Naive B cell (primary cell): ENCODE data around the gene PVR. TPM values are rescaled to one million over a fixed set of nuclear protein-coding genes. Genes with fewer than 3 reads are reported as not detected.
"Not testable (repeated sequence)": the region's sequence is repeated elsewhere in the genome, so short reads cannot be mapped to it uniquely, and the experiment has no call there.

Experiments used
- ATAC-seq, 2 donors: fragments of 150-1000 bp; cut with Tn5 transposase; 2 replicates each; pipeline ENCODE4 v1.10.0; 2021; ENCODE audit warnings: low read depth in 2 of 2, mild to moderate bottlenecking in 2 of 2, moderate library complexity in 2 of 2
- DNase-seq: peaks from one replicate; pipeline ENCODE4 v3.0.0; 2022
- H3K27ac Mint-ChIP-seq, 6 donors: one replicate each; pipeline ENCODE4 v1.8.0; 2020 to 2022; ENCODE audit warnings: mild to moderate bottlenecking in 6 of 6, mixed read lengths in 6 of 6, moderate library complexity in 5 of 6, inconsistent platforms in 2 of 6
- H3K27me3 Mint-ChIP-seq, 3 donors: one replicate each; pipeline ENCODE4 v1.8.0; 2021 to 2022; ENCODE audit warnings: mixed read lengths in 3 of 3, mild to moderate bottlenecking in 1 of 3
- H3K36me3 Mint-ChIP-seq, 2 donors: one replicate each; pipeline ENCODE4 v1.8.0; 2020 to 2022; ENCODE audit warnings: mixed read lengths in 2 of 2, inconsistent platforms in 1 of 2, mild to moderate bottlenecking in 1 of 2
- H3K4me1 Mint-ChIP-seq, 3 donors: one replicate each; pipeline ENCODE4 v1.8.0; 2020 to 2022; ENCODE audit warnings: mixed read lengths in 3 of 3, inconsistent platforms in 1 of 3, mild to moderate bottlenecking in 1 of 3, moderate library complexity in 1 of 3
- H3K4me3 Mint-ChIP-seq, 8 donors: one replicate each; pipeline ENCODE4 v1.8.0; 2020 to 2022; ENCODE audit warnings: mild to moderate bottlenecking in 8 of 8, mixed read lengths in 8 of 8, moderate library complexity in 8 of 8, inconsistent platforms in 2 of 8
- H3K9me3 Mint-ChIP-seq, 7 donors: one replicate each; pipeline ENCODE4 v1.8.0; 2020 to 2022; ENCODE audit warnings: mixed read lengths in 7 of 7, mild to moderate bottlenecking in 5 of 7, inconsistent platforms in 2 of 7, moderate library complexity in 1 of 7
- polyA plus RNA-seq, 6 donors: library from polyadenylated mRNA; unstranded; fragments of 300-500 nt; fragmentation: Illumina TruSeq; gene quantifications; one replicate each; pipeline ENCODE4 v1.2.3, GENCODE V29; 2021; ENCODE audit warnings: low read depth in 6 of 6

The PVR gene
- polyA plus RNA-seq, 6 donors from 2014 or later, result not detected

DNA sequence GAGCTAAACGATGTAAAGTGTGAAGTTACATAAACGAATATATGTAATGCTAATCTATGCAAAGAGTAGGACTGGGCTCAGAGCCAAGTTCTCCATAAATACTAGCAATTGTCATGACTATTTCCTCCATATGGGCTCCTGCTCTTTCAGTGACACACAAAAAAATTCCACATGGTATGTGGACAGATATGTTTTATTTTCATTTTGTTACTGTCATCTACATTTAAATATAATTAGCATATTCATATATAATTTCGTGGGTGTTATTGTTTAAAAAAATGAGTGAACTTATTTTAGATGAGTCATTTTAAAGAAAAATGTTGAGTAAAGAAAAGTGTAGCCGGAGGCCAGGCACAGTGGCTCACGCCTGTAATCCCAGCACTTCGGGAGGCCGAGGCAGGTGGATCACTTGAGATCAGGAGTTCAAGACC lies 35.3 kb upstream of the PVR start:
- ATAC-seq (no peak), DNase-seq (no peak)
- Mint-ChIP-seq H3K27ac (no peak overlapping the region), H3K4me1 (peaks cover 13 to 15% (median 14%) of the 10 kb centered on the region in 3 donors), H3K27me3 (peaks cover 9 to 36% (median 17%) of the 10 kb centered on the region in 3 donors), H3K9me3 (peaks cover 0 to 2% (median 0%) of the 10 kb centered on the region in 7 donors), H3K36me3 (no peaks in the 10 kb centered on the region), H3K4me3 (no peak overlapping the region)

DNA sequence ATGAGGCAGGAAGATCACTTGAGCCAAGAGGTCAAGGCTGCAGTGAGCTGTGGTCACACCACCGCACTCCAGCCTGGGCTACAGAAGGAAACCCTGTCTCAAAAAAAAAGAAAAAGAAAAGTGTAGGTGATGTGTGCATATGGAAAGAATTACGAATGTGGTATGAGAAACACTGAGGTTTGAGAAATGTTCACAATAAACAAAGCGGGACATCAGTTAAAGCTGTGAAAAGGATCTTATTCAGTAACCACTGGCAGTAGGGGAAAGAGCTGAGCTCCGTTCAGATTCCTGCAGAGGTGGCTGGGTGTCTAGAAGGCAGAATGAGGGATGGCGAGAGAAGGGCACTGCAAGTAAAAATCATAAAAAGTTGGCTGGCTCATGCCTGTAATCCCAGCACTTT lies 34.5 kb upstream of the PVR start:
- no peak overlapping the region for H3K27ac Mint-ChIP-seq
- H3K4me3 Mint-ChIP-seq, result no peak overlapping the region
- DNase-seq (no peak), ATAC-seq (no peak)
- peaks cover 0 to 2% (median 0%) of the 10 kb centered on the region in 7 donors for H3K9me3 Mint-ChIP-seq
- H3K27me3 Mint-ChIP-seq, result peaks cover 8 to 31% (median 16%) of the 10 kb centered on the region in 3 donors
- H3K4me1 Mint-ChIP-seq, result peaks cover 13 to 15% (median 14%) of the 10 kb centered on the region in 3 donors
- no peaks in the 10 kb centered on the region for H3K36me3 Mint-ChIP-seq

DNA sequence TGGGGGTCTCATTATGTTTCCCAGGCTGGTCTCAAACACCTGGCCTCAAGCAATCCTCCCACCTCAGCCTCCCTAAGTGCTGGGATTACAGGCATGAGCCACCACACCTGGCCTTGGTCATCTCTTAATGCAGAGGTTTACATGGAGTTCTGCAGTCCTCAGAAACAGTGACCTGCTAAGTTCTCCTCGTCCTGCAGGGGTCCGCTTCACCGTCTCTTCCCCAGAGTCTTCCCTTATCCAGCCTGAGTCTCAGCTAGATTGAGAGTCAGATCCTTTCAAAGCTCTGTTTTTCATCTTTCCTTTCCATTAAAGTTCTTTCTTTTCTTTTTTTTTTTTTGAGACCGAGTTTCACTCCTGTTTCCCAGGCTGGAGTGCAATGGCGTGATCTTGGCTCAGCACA lies 33.2 kb upstream of the PVR start:
- not testable (repeated sequence) for DNase-seq, H3K36me3 Mint-ChIP-seq, ATAC-seq, H3K9me3 Mint-ChIP-seq, H3K4me3 Mint-ChIP-seq
- Mint-ChIP-seq H3K4me1 (peaks cover 13 to 15% (median 14%) of the 10 kb centered on the region in 3 donors), H3K27ac (peak overlapping the region in 1 of 6 donors; percentile 56), H3K27me3 (peaks cover 5 to 24% (median 16%) of the 10 kb centered on the region in 3 donors)

DNA sequence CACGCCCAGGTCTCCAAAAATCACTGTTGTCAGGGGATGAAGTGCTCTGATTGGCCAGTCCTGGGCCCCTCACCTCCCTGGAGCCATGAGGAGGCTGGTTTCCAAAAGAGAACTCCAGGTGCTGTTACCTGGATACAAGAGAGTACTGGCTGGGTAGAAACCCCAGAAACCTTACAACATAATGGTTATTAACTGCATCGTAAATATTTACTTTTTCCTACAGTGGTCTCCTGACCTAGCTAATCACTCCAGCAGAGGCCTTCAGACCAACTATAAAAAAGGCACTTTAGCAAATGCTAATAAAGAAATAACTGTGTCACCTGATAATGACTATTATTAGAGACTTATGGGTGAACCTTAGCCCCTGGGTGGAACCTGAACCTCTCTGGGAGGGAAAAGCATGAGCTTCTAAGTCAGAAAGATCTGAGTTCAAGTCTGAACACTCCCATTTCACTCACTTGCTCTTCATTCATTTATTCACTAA lies 31.9 kb upstream of the PVR start:
- no peak for DNase-seq
- Mint-ChIP-seq H3K4me1 (peaks cover 12 to 14% (median 13%) of the 10 kb centered on the region in 3 donors), H3K27me3 (peaks cover 5 to 24% (median 16%) of the 10 kb centered on the region in 3 donors), H3K4me3 (no peak overlapping the region), H3K9me3 (peaks cover 0 to 2% (median 0%) of the 10 kb centered on the region in 7 donors), H3K36me3 (no peaks in the 10 kb centered on the region), H3K27ac (no peak overlapping the region)
- ATAC-seq, result no peak

- no peaks in the 10 kb centered on the region for H3K4me1 Mint-ChIP-seq
- H3K27me3 Mint-ChIP-seq, result peaks cover 5 to 18% (median 16%) of the 10 kb centered on the region in 3 donors
- no peak for ATAC-seq
- no peaks in the 10 kb centered on the region for H3K36me3 Mint-ChIP-seq
- no peak within 1 kb of the TSS for H3K27ac Mint-ChIP-seq
- no peaks in the 10 kb centered on the region for H3K9me3 Mint-ChIP-seq
- no peak for DNase-seq
- H3K4me3 Mint-ChIP-seq, result no peak within 1 kb of the TSS
Measured at GRCh38 chr19:44613295-44614178, 30.2 kb upstream of the PVR start, which contains the start of gene IGSF23. Gene IGSF23 (plus strand): TSS chr19:44613563. CDS start chr19:44613646, 83 bp downstream.

- Mint-ChIP-seq H3K4me1 (no peaks in the 10 kb centered on the region), H3K27me3 (peaks cover 2 to 14% (median 11%) of the 10 kb centered on the region in 3 donors), H3K9me3 (no peaks in the 10 kb centered on the region), H3K36me3 (no peaks in the 10 kb centered on the region), H3K4me3 (no peak overlapping the region), H3K27ac (no peak overlapping the region)
- DNase-seq (no peak), ATAC-seq (no peak)
Measured at GRCh38 chr19:44614313-44614712, 29.4 kb upstream of the PVR start.

GRCh38 chr19:44615863-44616247 lies 27.9 kb upstream of the PVR start:
- Mint-ChIP-seq H3K36me3 (no peaks in the 10 kb centered on the region), H3K4me3 (no peak overlapping the region), H3K9me3 (no peaks in the 10 kb centered on the region), H3K27ac (no peak overlapping the region), H3K4me1 (no peaks in the 10 kb centered on the region), H3K27me3 (peaks cover 0 to 14% (median 8%) of the 10 kb centered on the region in 3 donors)
- no peak for DNase-seq
- ATAC-seq, result no peak

DNA sequence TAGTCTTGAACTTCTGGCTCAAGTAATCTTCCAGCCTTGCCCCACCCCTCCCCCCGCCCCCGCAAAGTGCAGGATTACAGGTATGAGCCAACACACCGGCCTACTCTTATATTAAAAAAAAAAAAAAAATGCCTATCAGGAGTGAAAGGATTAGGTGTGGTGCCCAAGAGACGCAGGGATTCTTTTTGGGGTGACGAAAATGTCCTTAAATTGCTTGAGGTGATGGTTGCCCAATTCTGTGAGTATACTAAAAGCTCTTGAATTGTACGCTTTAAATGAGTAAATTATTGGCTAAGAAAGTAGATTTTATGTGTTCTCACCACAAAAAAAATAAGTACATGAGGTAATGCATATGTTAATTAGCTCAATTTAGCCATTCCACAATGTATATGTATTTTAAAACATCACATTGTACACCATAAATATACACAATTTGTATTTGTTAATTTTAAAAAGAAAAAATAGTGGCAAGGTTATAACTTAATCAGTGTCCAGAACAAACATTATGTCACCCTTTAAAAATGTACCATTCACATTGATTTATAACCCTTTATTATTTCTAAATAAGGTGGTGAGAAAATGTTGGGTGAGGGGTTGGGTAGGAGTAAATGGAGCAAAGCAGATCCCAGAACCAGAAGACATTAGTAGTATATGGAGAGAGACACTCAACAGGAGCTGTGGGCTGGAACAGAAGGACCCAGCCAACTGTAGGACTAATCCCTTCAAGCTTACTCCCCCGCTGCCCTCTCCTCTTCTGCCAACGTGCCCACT lies 26.4 kb upstream of the PVR start:
- Mint-ChIP-seq H3K27ac (no peak overlapping the region), H3K9me3 (no peaks in the 10 kb centered on the region), H3K27me3 (peaks cover 0 to 11% (median 6%) of the 10 kb centered on the region in 3 donors), H3K36me3 (no peaks in the 10 kb centered on the region), H3K4me1 (no peaks in the 10 kb centered on the region), H3K4me3 (no peak overlapping the region)
- DNase-seq (no peak), ATAC-seq (no peak)

- ATAC-seq, result no peak
- H3K27ac Mint-ChIP-seq, result no peak overlapping the region
Measured at GRCh38 chr19:44618640-44619357, 24.9 kb upstream of the PVR start.

GRCh38 chr19:44620667-44621066 lies 23.0 kb upstream of the PVR start:
- ATAC-seq (no peak), DNase-seq (no peak)
- Mint-ChIP-seq H3K27me3 (peaks cover 0 to 18% (median 18%) of the 10 kb centered on the region in 3 donors), H3K36me3 (no peaks in the 10 kb centered on the region), H3K4me3 (no peak overlapping the region), H3K4me1 (no peaks in the 10 kb centered on the region), H3K27ac (peak overlapping the region in 1 of 6 donors; percentile 22), H3K9me3 (peaks cover 0 to 3% (median 0%) of the 10 kb centered on the region in 7 donors)

More at GRCh38 chr19:44618640-44619357, 24.9 kb upstream of the PVR start:
- Mint-ChIP-seq H3K27me3 (peaks cover 0 to 16% (median 11%) of the 10 kb centered on the region in 3 donors), H3K36me3 (no peaks in the 10 kb centered on the region), H3K4me3 (no peak overlapping the region), H3K4me1 (no peaks in the 10 kb centered on the region), H3K9me3 (peaks cover 0 to 1% (median 0%) of the 10 kb centered on the region in 7 donors)
- DNase-seq, result no peak

- Mint-ChIP-seq H3K27me3 (peaks cover 0 to 24% (median 18%) of the 10 kb centered on the region in 3 donors), H3K9me3 (peaks cover 0 to 7% (median 0%) of the 10 kb centered on the region in 7 donors), H3K4me3 (no peak overlapping the region), H3K4me1 (no peaks in the 10 kb centered on the region), H3K36me3 (no peaks in the 10 kb centered on the region), H3K27ac (no peak overlapping the region)
- DNase-seq, result no peak
- no peak for ATAC-seq
Measured at GRCh38 chr19:44621367-44621766, 22.3 kb upstream of the PVR start.

- no peaks in the 10 kb centered on the region for H3K4me1 Mint-ChIP-seq
- H3K27me3 Mint-ChIP-seq, result peaks cover 0 to 33% (median 29%) of the 10 kb centered on the region in 3 donors
- peak overlapping the region in 1 of 6 donors; percentile 71 for H3K27ac Mint-ChIP-seq
- ATAC-seq (no peak), DNase-seq (no peak)
- H3K4me3 Mint-ChIP-seq, result peak overlapping the region in 1 of 8 donors; percentile 25
- peaks cover 0 to 7% (median 0%) of the 10 kb centered on the region in 7 donors for H3K9me3 Mint-ChIP-seq
- H3K36me3 Mint-ChIP-seq, result no peaks in the 10 kb centered on the region
Measured at GRCh38 chr19:44623080-44623479, 20.6 kb upstream of the PVR start.

DNA sequence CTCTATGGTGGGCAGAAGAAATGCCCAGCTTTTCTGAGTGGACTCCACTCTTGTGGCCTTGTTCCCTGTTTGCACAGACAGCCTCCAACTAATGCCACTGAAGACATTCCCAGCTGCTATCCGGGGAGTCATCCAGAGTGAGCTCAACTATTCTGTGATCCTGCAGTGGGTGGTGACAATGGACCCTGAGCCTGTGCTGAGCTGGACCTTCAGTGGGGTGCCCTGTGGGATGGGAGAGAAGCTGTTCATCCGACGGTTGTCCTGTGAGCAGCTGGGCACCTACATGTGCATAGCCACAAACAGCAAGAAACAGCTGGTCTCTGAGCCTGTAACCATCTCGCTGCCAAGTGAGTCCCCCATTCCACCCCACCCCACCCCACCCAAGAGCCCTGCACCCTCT lies 20.1 kb upstream of the PVR start:
- DNase-seq (no peak), ATAC-seq (no peak)
- Mint-ChIP-seq H3K27ac (no peak overlapping the region), H3K36me3 (no peaks in the 10 kb centered on the region), H3K9me3 (peaks cover 0 to 7% (median 1%) of the 10 kb centered on the region in 7 donors), H3K27me3 (peaks cover 0 to 36% (median 29%) of the 10 kb centered on the region in 3 donors), H3K4me3 (no peak overlapping the region), H3K4me1 (no peaks in the 10 kb centered on the region)
